A549 (cell line): Measurements from ENCODE around the gene CLSTN2. TPM values are rescaled to one million over a fixed set of nuclear protein-coding genes. Genes with fewer than 3 reads are reported as not detected.

ENCODE experiments used
- ATAC-seq, 2 experiments: fragments of 200-7000 bp in 1 of 2; fragments of >200 bp in 1 of 2; cut with Nextera tagmentation in 1 of 2; cut with Tn5 transposase in 1 of 2; 3 replicates each; pipeline versions ENCODE4 v1.8.0 to v1.9.1; 2018 to 2020; ENCODE audit warnings: mild to moderate bottlenecking in 1 of 2, moderate library complexity in 1 of 2
- CTCF ChIA-PET: fragments of 300-600 bp; sonication (Branson Sonifier 250); formaldehyde crosslinking; extraction: SDS; loops from one replicate; lab custom pipeline; 2021; ENCODE audit warnings: antibody characterized with exemption, inconsistent platforms; lab: Yijun Ruan, JAX
- POLR2A ChIA-PET: fragments of 350-600 bp; formaldehyde crosslinking; extraction: SDS; loops from one replicate; lab custom pipeline; 2021; ENCODE audit warnings: antibody characterized with exemption, inconsistent platforms; lab: Yijun Ruan, JAX
- DNase-seq, 2 experiments: peaks; one replicate each; pipeline versions ENCODE4 v3.0.0 to v3.0.0-alpha.2; 2011 to 2016; ENCODE audit warnings: low read depth in 1 of 2, low spot score in 1 of 2
- FAIRE-seq: peaks from 2 replicates; lab custom pipeline; 2011; peaks lifted over from hg19 to GRCh38; lab: Jason Lieb, UNC
- H3K27ac ChIP-seq, 2 experiments: fragments of >200 bp; sonication (Bioruptor Twin); formaldehyde crosslinking; 3 replicates each; pipeline ENCODE4 v1.5.1; 2016 to 2017
- H3K4me1 ChIP-seq: fragments of >200 bp; sonication (Bioruptor Twin); formaldehyde crosslinking; 3 replicates; pipeline ENCODE4 v1.6.1; 2016
- H3K4me2 ChIP-seq: fragments of >200 bp; sonication (Bioruptor Twin); formaldehyde crosslinking; 3 replicates; pipeline ENCODE4 v1.6.1; 2016
- H3K4me3 ChIP-seq: fragments of >200 bp; sonication (Bioruptor Twin); formaldehyde crosslinking; 3 replicates; pipeline ENCODE4 v1.5.1; 2016
- H3K9me3 ChIP-seq: fragments of >200 bp; sonication (Bioruptor Twin); formaldehyde crosslinking; 3 replicates; pipeline ENCODE4 v1.6.1; 2016
- ATOH8 ChIP-seq: fragments of 250-450 bp; sonication (Bioruptor Pico); IDR thresholded peaks from 2 replicates; pipeline ENCODE4 v1.5.0; 2020; ENCODE audit warnings: low read depth, mild to moderate bottlenecking, moderate library complexity
- CBX2 ChIP-seq: fragments of 200-600 bp; sonication (generic); IDR thresholded peaks from 2 replicates; pipeline ENCODE4 v1.6.1; 2016; ENCODE audit warnings: low read depth, mild to moderate bottlenecking, borderline replicate concordance
- CBX8 ChIP-seq: fragments of 200-600 bp; sonication (generic); IDR thresholded peaks from 2 replicates; pipeline ENCODE4 v1.6.1; 2016
- CEBPB ChIP-seq, 2 experiments: fragments of >200 bp in 1 of 2; sonication (Bioruptor Twin) in 1 of 2; formaldehyde crosslinking in 1 of 2; IDR thresholded peaks; 2 replicates each; pipeline ENCODE4 v1.6.1; 2012 to 2016
- CHD4 ChIP-seq: fragments of 200-600 bp; sonication (generic); IDR thresholded peaks from 2 replicates; pipeline ENCODE4 v1.6.1; 2016; ENCODE audit warnings: antibody characterized with exemption, mild to moderate bottlenecking, borderline replicate concordance
- EHF ChIP-seq: fragments of 250-450 bp; sonication (Bioruptor Pico); IDR thresholded peaks from 2 replicates; pipeline ENCODE4 v1.5.0; 2020; ENCODE audit warnings: mild to moderate bottlenecking
- EHMT2 ChIP-seq: fragments of 200-600 bp; sonication (generic); IDR thresholded peaks from 2 replicates; pipeline ENCODE4 v1.6.1; 2016; ENCODE audit warnings: antibody characterized with exemption, low read depth, mild to moderate bottlenecking, moderate library complexity
- ESRRA ChIP-seq: fragments of 150-350 bp; IDR thresholded peaks from 2 replicates; pipeline ENCODE4 v1.6.1; 2014; ENCODE audit warnings: mild to moderate bottlenecking, low read length, borderline replicate concordance
- FOXS1 ChIP-seq: fragments of 250-450 bp; sonication (Bioruptor Pico); IDR thresholded peaks from 2 replicates; pipeline ENCODE4 v1.5.0; 2020; ENCODE audit warnings: mild to moderate bottlenecking, moderate library complexity
- GATA3 ChIP-seq: IDR thresholded peaks from 2 replicates; pipeline ENCODE4 v1.6.1; 2012; ENCODE audit warnings: borderline replicate concordance
- HEYL ChIP-seq: fragments of 250-450 bp; sonication (Bioruptor Pico); IDR thresholded peaks from 2 replicates; pipeline ENCODE4 v1.8.0; 2021; ENCODE audit warnings: mild to moderate bottlenecking, moderate library complexity
- MYC ChIP-seq: IDR thresholded peaks from 2 replicates; pipeline ENCODE4 v1.6.1; 2012; ENCODE audit warnings: mild to moderate bottlenecking, inconsistent platforms, low read length, improper control_type of control experiment, borderline replicate concordance
- NPAS2 ChIP-seq: fragments of 250-450 bp; sonication (Bioruptor Pico); IDR thresholded peaks from 2 replicates; pipeline ENCODE4 v1.8.0; 2022; ENCODE audit warnings: mild to moderate bottlenecking, moderate library complexity, borderline replicate concordance
- PBX3 ChIP-seq: IDR thresholded peaks from 2 replicates; pipeline ENCODE4 v1.6.1; 2012
- RNF2 ChIP-seq: fragments of 200-600 bp; sonication (generic); IDR thresholded peaks from 2 replicates; pipeline ENCODE4 v1.6.1; 2016; ENCODE audit warnings: low read depth, mild to moderate bottlenecking, antibody characterized with exemption, moderate library complexity, borderline replicate concordance
- SMC3 ChIP-seq: fragments of >200 bp; sonication (Bioruptor Twin); formaldehyde crosslinking; IDR thresholded peaks from 3 replicates; pipeline ENCODE4 v1.6.1; 2018; ENCODE audit warnings: inconsistent platforms
- ZC3H11A ChIP-seq: fragments of 450-650 bp; IDR thresholded peaks from 2 replicates; pipeline ENCODE4 v1.6.1; 2014; ENCODE audit warnings: antibody characterized with exemption, mild to moderate bottlenecking
- WGBS: methylation state at CpG from one replicate; pipeline ENCODE4 v1.1.6; 2017; ENCODE audit errors: missing lambda C conversion rate; 5-methylcytosine and 5-hydroxymethylcytosine counted together
- polyA plus RNA-seq, 4 experiments: library from polyadenylated mRNA; depleted of rRNA in 3 of 4; stranded (reverse); fragments of >200 nt; fragmentation: RNase III in 1 of 4; extraction: RNeasy Plus Mini Kit Qiagen cat#74134 plus additional on column Dnase treatment in 1 of 4; gene quantifications; 2 replicates in 3 of 4; 3 replicates in 1 of 4; pipeline ENCODE4 v1.2.3, GENCODE V29; 2011 to 2017

Gene CLSTN2
- polyA plus RNA-seq, 2 of the 4 experiments (the other 2 are of a cell fraction): 0.03 to 0.04 TPM

- TF ChIP-seq ZC3H11A: no peak
- TF ChIP-seq EHF: no peak
- no peak for TF ChIP-seq MYC
- TF ChIP-seq FOXS1: no peak
- no peak for TF ChIP-seq GATA3
- no peak for FAIRE-seq
- ChIA-PET POLR2A (no interaction called here), CTCF (interaction anchor here (0.5 kb wide), 1 partner anchor 823 kb away, joined by 3 read pairs; no protein-coding TSS in a partner anchor)
- H3K4me3 ChIP-seq: no peak overlapping the region
- no peak overlapping the region for H3K4me2 ChIP-seq
- H3K4me1 ChIP-seq: no peaks in the 10 kb centered on the region
- WGBS: 3% methylated on average over 2 of the region's 2 CpGs
- DNase-seq: no peak
- no peak for ATAC-seq
- H3K9me3 ChIP-seq: no peaks in the 10 kb centered on the region
- H3K27ac ChIP-seq: no peak overlapping the region
Observed at GRCh38 chr3:140018556-140018955, 83.6 kb downstream of the CLSTN2 start.

- H3K4me1 ChIP-seq: no peaks in the 10 kb centered on the region
- FAIRE-seq (no peak), ATAC-seq (no peak), DNase-seq (no peak)
- H3K4me2 ChIP-seq: no peak overlapping the region
- POLR2A ChIA-PET: no interaction called here
- H3K9me3 ChIP-seq: no peaks in the 10 kb centered on the region
- no peak overlapping the region for H3K27ac ChIP-seq
- WGBS: 7% methylated on average over 2 of the region's 2 CpGs
- CTCF ChIA-PET: no interaction called here
- H3K4me3 ChIP-seq: no peak overlapping the region
- no peak for TF ChIP-seq CBX8
- no peak for TF ChIP-seq SMC3
- TF ChIP-seq PBX3: no peak
- TF ChIP-seq, all 56 proteins: peak for 0
Observed at GRCh38 chr3:140019946-140020345, 85.0 kb downstream of the CLSTN2 start.

- CTCF ChIA-PET: no interaction called here
- no peak for TF ChIP-seq CEBPB (IDR thresholded peaks at IDR 0.05)
- no peak for TF ChIP-seq ESRRA
- no peak for TF ChIP-seq HEYL
- Histone ChIP-seq H3K4me2 (no peak overlapping the region), H3K4me3 (no peak overlapping the region), H3K9me3 (no peaks in the 10 kb centered on the region), H3K4me1 (no peaks in the 10 kb centered on the region), H3K27ac (no peak overlapping the region)
- DNase-seq (no peak), ATAC-seq (no peak), FAIRE-seq (no peak)
- POLR2A ChIA-PET: no interaction called here
- 19% methylated on average over 7 of the region's 7 CpGs for WGBS
Observed at GRCh38 chr3:140020541-140020940, 85.6 kb downstream of the CLSTN2 start.

- Histone ChIP-seq H3K4me3 (no peak overlapping the region), H3K4me1 (no peaks in the 10 kb centered on the region), H3K9me3 (no peaks in the 10 kb centered on the region), H3K27ac (no peak overlapping the region), H3K4me2 (no peak overlapping the region)
- ChIA-PET POLR2A (no interaction called here), CTCF (no interaction called here)
- no peak for FAIRE-seq
- WGBS: 78% methylated on average over 4 of the region's 6 CpGs
- no peak for ATAC-seq
- TF ChIP-seq NPAS2 (no peak), PBX3 (no peak), CHD4 (no peak), ATOH8 (CRISPR knock-in tag) (no peak), FOXS1 (no peak), MYC (no peak), EHMT2 (no peak), CBX2 (no peak), RNF2 (no peak)
- no peak for DNase-seq
Observed at GRCh38 chr3:140021269-140021668, 86.3 kb downstream of the CLSTN2 start.
